Muscle layer of colon (tissue), 2 donors: Measurements from ENCODE around the gene MSH4.

Source experiments
- H3K27ac ChIP-seq: one replicate; pipeline ENCODE4 v1.7.0; 2013; ENCODE audit warnings: low read depth, mild to moderate bottlenecking, low read length, moderate library complexity
- H3K27me3 ChIP-seq, 2 donors: one replicate each; pipeline ENCODE4 v1.7.0; 2013; ENCODE audit warnings: low read length in 2 of 2, mild to moderate bottlenecking in 2 of 2; ENCODE audit not compliant: insufficient read depth in 2 of 2, control insufficient read depth in 1 of 2
- H3K36me3 ChIP-seq: one replicate; pipeline ENCODE4 v1.7.0; 2013; ENCODE audit warnings: mild to moderate bottlenecking, low read length; ENCODE audit not compliant: insufficient read depth
- H3K4me1 ChIP-seq: one replicate; pipeline ENCODE4 v1.7.0; 2013; ENCODE audit warnings: mild to moderate bottlenecking, low read length; ENCODE audit not compliant: insufficient read depth
- H3K4me3 ChIP-seq, 2 donors: one replicate each; pipeline ENCODE4 v1.7.0; 2013; ENCODE audit warnings: low read length in 2 of 2, low read depth in 1 of 2, mild to moderate bottlenecking in 1 of 2, moderate library complexity in 1 of 2
- H3K9ac ChIP-seq: one replicate; pipeline ENCODE4 v1.7.0; 2013; ENCODE audit warnings: low read length
- H3K9me3 ChIP-seq: one replicate; pipeline ENCODE4 v1.7.0; 2013; ENCODE audit warnings: mild to moderate bottlenecking, low read length
- donor health status: abdominal sarcoma.
- donor health status: Adenocarcinoma of cecum.

The MSH4 gene

DNA sequence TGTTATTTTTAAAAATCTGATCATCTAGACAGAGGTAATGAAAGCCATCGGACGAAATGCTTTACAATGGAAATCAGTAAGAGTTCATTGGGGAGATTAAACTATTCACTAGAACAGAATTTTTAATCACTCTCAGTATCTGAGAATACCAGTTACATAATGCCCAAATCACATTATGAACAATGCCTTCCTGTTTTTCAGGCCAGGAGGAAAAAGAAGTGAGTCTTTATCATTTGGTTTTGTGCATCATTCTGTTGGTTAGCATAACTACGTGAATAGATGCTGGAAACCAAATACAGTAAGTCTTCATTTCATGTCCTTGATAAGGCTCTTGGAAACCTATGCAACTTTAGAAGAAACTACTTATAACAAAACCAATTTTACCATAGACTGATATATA, 153.5 kb downstream of the MSH4 start:
- Histone ChIP-seq H3K27ac (no peak overlapping the region), H3K9ac (no peak overlapping the region), H3K4me3 (no peak overlapping the region), H3K27me3 (no peaks in the 10 kb centered on the region), H3K9me3 (no peaks in the 10 kb centered on the region), H3K36me3 (no peaks in the 10 kb centered on the region), H3K4me1 (no peaks in the 10 kb centered on the region)

- Histone ChIP-seq H3K4me3 (no peak overlapping the region), H3K36me3 (no peaks in the 10 kb centered on the region), H3K9ac (no peak overlapping the region), H3K4me1 (no peaks in the 10 kb centered on the region), H3K27me3 (no peaks in the 10 kb centered on the region), H3K27ac (no peak overlapping the region), H3K9me3 (no peaks in the 10 kb centered on the region)
Measured at GRCh38 chr1:75952016-75952415, 155.3 kb downstream of the MSH4 start.

DNA sequence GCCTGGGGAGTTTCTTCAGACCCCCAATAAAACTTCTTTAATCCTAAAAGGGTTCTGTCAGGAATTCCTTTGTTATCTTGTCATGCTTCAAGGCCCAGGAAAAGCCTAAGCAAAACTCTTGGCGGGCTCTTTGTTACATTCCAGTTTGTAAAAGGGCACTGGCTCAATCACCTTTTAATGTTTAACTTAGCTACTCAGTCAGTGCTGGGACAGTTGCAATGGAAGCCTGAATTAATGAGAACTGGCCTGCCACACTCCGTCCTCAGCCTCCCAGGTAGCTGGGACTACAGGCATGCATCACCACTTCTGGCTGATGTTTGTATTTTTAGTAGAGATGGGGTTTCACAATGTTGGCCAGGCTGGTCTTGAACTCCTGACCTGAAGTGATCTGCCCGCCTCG, 156.8 kb downstream of the MSH4 start:
- Histone ChIP-seq H3K36me3 (no peaks in the 10 kb centered on the region), H3K27me3 (no peaks in the 10 kb centered on the region), H3K9me3 (no peaks in the 10 kb centered on the region), H3K4me3 (no peak overlapping the region), H3K9ac (no peak overlapping the region), H3K27ac (no peak overlapping the region), H3K4me1 (no peaks in the 10 kb centered on the region)

DNA sequence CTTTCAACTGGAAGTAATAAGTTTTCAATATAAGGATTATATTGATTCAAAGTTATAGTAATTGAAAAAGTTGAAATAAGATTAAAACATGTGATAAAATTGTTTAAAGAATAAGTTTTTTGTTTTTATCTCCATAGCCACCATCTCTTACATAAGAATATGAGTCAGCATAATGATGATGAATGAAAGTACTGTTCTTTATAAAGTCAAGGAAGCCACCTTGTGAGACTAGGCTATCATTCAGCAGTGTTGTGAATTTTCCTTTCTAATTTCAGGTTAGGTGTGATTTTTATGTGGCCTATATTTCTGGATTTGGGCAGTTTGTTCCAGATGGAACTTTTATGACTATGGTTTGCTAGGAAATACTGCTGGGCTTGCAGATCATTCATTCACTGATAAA, 157.9 kb downstream of the MSH4 start:
- H3K4me1 ChIP-seq: no peaks in the 10 kb centered on the region
- H3K36me3 ChIP-seq: no peaks in the 10 kb centered on the region
- H3K27ac ChIP-seq: no peak overlapping the region
- no peak overlapping the region for H3K4me3 ChIP-seq
- H3K9me3 ChIP-seq: no peaks in the 10 kb centered on the region
- H3K27me3 ChIP-seq: no peaks in the 10 kb centered on the region
- no peak overlapping the region for H3K9ac ChIP-seq
